HG03469 (cell line): Measurements from ENCODE around the gene CORO2B.
"Not testable (repeated sequence)": the region's sequence is repeated elsewhere in the genome, so short reads cannot be mapped to it uniquely, and the experiment has no call there.

Experiments used
- ATAC-seq: cut with Tn5 transposase; IDR thresholded peaks from one replicate; pipeline ENCODE4 v1.9.1; 2021; ENCODE audit warnings: mild to moderate bottlenecking, moderate library complexity, moderate number of reproducible peaks; ENCODE audit not compliant: unreplicated experiment

Gene CORO2B

GRCh38 chr15:68667800-68668625 is 89.2 kb downstream of the CORO2B start:
- no peak for ATAC-seq

GRCh38 chr15:68668926-68669600 is 90.3 kb downstream of the CORO2B start:
- no peak for ATAC-seq

GRCh38 chr15:68672251-68672650 is 93.5 kb downstream of the CORO2B start:
- no peak for ATAC-seq

- ATAC-seq: no peak
Observed at GRCh38 chr15:68672781-68673205, 94.0 kb downstream of the CORO2B start.

- ATAC-seq: no peak
Observed at GRCh38 chr15:68674975-68675374, 96.2 kb downstream of the CORO2B start.

- no peak for ATAC-seq
Observed at GRCh38 chr15:68676011-68676605, 97.3 kb downstream of the CORO2B start.

- ATAC-seq: no peak
Observed at GRCh38 chr15:68676926-68677325, 98.1 kb downstream of the CORO2B start.

- ATAC-seq: no peak
Observed at GRCh38 chr15:68677996-68678395, 99.2 kb downstream of the CORO2B start.

GRCh38 chr15:68678746-68679145 is 100.0 kb downstream of the CORO2B start:
- no peak for ATAC-seq

GRCh38 chr15:68679161-68679560 is 100.4 kb downstream of the CORO2B start:
- no peak for ATAC-seq

GRCh38 chr15:68679961-68680371 is 101.2 kb downstream of the CORO2B start:
- no peak for ATAC-seq

- ATAC-seq: not testable (repeated sequence)
Observed at GRCh38 chr15:68680756-68681155, 102.0 kb downstream of the CORO2B start.

- ATAC-seq: no peak
Observed at GRCh38 chr15:68681836-68682235, 103.0 kb downstream of the CORO2B start.

- no peak for ATAC-seq
Observed at GRCh38 chr15:68682330-68682729, 103.5 kb downstream of the CORO2B start.

- no peak for ATAC-seq
Observed at GRCh38 chr15:68683026-68683425, 104.2 kb downstream of the CORO2B start.

- ATAC-seq: no peak
Observed at GRCh38 chr15:68683551-68683950, 104.8 kb downstream of the CORO2B start.

GRCh38 chr15:68684476-68684875 is 105.7 kb downstream of the CORO2B start:
- no peak for ATAC-seq

- ATAC-seq: no peak
Observed at GRCh38 chr15:68687136-68687735, 108.4 kb downstream of the CORO2B start.

- no peak for ATAC-seq
Observed at GRCh38 chr15:68691705-68692104, 112.9 kb downstream of the CORO2B start.

GRCh38 chr15:68693071-68693470 is 114.3 kb downstream of the CORO2B start:
- ATAC-seq: no peak

GRCh38 chr15:68694111-68694510 is 115.3 kb downstream of the CORO2B start:
- ATAC-seq: no peak
